Ecto neural progenitor cell (in vitro differentiated cells): ENCODE results near the gene CFAP73.
A peak's percentile ranks its signal among the peaks of the same experiment; 100 is the strongest.
"Not testable (repeated sequence)": the region's sequence is repeated elsewhere in the genome, so short reads cannot be mapped to it uniquely, and the experiment has no call there.

Source experiments
- DNase-seq: peaks from one replicate; pipeline ENCODE4 v3.0.0-alpha.2; 2018; ENCODE audit warnings: low spot score

Gene CFAP73

DNA sequence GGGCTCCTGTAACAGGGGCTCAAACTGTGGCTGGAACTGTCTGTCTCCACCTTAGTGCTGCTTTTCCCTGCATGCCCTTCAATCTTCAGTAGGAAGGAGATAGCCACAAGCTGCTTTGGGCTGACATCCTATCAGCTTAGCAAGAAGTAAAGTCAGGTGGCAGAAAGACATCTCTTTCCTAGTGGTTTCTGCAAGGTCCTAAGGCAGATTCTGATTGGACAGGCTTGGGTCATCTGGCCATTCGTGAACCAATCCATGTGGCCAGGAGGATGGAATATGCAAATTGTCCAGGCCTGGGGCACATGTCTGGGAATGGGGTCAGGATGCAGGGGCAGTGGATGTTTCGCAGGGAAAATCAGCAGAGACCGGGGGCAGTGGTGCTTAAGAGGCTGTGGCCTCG is 41.2 kb downstream of the CFAP73 start:
- DNase-seq: peak; percentile 82

DNA sequence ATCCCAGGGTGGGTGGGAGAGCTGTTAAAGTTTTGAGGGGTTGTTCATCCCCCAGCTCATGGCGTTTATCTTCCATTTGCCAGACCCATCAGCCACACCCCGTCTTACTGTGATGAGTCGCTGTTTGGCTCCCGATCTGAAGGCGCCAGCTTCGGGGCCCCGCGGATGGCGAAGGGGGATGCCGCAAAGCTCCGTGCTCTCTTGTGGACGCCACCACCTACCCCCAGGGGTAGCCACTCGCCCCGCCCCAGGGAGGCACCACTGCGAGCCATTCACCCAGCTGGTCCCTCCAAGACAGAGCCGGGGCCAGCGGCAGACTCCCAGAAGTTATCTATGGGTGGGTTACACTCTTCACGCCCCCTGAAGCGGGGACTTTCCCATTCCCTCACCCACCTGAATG is 41.7 kb downstream of the CFAP73 start:
- DNase-seq: no peak

DNA sequence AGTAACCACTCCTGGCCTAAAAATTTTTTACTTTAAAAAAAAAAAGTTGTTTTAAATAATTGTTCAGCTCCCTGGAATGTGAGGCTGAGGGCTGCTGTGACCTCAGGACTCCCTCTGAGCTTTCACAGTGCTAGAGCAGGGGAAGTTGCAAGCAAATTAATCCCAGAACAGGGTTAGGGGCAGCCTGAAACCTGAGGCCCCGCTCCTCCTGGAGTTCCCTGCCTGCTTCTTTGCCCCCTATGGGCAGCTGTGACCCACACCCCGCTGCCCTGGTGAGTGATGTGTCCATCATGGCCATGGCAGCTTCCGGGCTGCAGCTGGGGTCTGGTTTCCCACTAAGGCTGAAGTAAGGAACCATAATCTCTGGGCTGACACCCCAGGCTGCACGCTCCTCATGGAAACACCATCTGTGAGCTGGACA is 45.5 kb downstream of the CFAP73 start:
- DNase-seq: no peak

DNA sequence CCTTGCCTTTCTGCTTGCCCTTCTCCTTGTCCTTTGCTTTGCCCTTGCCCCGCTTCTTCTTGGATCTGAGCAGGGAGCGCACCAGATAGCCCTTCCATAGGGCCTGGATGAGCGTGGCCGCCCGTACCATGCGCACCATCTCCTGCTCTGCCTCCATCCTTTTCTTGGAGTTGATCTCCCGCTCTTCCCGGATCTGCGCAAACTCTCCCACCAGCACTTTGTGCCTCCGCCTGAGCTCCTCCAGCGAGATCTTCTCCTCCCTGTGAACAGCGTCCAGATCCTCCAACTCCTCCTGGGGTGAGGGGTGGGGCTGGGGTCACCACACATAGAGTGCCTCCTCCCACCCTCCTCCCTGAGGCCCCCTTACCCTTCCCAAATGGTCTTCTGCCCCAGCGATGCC is 46.1 kb downstream of the CFAP73 start:
- no peak for DNase-seq

DNA sequence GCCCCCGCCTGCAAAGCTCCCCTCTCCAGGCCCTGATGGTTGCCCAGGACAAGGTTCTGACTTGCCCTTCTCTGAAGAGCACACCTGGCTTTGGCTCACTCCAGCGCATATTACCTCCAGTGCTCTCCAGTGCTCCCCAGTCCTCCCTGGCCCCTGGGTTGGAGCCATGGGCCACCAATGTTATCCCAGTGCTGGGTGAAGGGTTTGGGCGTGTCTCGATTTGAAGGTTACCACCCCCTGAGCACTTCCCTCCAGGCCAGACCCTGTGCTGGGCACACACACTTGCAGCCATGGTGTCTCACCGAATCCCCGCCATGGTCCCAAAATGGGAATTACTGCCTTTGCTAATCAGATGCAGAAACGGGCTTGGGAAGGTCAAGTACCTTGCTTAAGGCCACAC is 47.1 kb downstream of the CFAP73 start:
- no peak for DNase-seq

DNA sequence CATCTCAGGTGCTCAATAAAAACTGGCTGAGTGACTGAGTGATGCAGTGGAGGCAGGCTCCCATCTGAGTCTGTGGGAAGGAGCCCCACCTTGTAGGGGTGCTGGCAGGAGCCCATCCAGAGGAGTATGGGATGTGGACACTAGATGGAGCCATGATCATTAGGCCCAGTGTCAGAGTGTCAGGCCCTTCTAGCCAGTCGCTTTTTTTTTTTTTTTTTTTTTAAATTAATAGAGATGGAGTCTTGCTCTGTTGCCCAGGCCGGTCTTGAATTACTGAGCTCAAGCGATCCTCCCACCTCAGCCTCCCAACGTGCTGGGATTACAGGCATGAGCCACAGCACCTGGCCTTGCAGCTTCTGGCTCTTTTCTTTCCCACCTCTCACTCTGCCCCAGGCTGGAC is 47.5 kb downstream of the CFAP73 start:
- peak; percentile 68 for DNase-seq

DNA sequence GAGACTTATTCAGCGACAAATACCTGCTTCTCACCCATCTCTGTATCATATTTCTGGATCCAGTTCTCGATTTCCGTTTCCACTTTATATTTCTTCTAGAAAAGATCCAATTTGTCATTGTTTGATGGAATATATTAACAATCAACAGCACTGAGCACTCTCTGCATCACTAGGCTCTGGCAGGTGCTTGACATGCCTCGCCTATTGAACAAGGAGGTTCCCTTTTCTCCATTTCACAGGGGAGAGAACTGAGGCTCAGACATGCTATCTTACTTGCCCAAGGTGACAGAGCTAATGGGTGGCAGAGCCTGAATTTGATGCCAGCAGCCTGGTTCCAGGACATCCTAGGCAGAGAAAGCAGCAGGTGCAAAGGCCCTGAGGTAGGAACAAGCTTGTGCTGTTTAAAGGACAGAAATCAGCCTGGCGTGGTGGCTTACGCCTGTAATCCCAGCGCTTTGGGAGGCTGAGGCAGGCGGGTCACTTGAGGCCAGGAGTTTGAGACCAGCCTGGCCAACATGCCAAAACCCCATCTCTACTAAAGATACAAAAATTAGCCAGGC is 48.1 kb downstream of the CFAP73 start:
- DNase-seq: no peak

DNA sequence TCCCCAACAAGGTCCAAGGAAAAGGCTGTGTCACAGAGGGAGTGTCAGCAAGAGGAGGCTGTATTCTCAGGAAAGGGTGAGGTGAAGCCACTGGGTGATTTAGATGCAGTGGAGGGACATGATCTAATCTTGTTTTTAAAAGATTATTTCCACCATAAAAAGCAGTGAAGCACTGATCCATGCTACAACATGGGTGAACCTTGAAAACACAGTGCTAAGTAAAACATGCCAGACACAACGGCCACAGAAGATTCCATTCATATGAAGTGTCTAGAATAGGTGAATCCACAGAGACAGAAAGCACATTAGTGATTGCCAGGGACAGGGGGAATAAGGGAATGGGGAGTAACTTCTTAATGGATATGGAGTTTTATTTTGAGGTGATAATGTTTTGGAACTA is 48.8 kb downstream of the CFAP73 start:
- DNase-seq: no peak

DNA sequence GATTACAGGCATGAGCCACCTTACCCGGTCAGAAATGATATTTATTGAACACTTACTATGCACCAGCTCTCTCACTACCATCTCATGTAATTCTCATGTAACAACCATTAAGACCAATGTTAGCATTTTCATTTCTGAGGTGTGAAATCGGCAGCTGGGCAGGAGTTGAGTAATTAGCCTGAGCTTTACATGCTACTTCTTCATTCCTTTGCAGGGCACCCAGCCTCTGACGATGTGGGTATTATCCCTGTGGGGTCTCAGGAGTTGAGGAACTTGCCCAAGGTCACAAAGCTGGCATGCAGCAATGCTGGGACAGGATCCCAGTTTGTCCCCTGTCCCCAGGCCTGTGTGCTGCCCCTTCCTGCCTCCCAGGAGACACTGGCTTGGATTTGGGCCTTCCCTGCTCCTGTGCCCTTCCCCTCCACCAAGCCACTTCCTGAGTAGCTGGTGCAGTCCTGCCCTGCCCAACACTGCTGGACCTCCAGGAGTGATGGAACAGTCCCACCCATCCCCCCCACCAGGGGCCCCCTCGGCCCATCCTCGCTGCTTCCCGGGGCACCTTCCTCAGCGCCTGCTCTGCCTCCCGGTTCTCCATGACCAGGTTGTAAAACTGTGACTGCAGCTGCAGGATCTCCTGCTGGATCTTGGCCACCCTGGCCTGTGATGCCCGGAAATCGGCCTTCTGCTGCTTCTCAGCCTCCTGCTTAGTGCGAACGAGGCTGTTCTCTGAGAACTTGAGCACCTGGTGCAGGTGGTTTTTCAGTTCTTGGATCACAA is 50.7 kb downstream of the CFAP73 start:
- no peak for DNase-seq

DNA sequence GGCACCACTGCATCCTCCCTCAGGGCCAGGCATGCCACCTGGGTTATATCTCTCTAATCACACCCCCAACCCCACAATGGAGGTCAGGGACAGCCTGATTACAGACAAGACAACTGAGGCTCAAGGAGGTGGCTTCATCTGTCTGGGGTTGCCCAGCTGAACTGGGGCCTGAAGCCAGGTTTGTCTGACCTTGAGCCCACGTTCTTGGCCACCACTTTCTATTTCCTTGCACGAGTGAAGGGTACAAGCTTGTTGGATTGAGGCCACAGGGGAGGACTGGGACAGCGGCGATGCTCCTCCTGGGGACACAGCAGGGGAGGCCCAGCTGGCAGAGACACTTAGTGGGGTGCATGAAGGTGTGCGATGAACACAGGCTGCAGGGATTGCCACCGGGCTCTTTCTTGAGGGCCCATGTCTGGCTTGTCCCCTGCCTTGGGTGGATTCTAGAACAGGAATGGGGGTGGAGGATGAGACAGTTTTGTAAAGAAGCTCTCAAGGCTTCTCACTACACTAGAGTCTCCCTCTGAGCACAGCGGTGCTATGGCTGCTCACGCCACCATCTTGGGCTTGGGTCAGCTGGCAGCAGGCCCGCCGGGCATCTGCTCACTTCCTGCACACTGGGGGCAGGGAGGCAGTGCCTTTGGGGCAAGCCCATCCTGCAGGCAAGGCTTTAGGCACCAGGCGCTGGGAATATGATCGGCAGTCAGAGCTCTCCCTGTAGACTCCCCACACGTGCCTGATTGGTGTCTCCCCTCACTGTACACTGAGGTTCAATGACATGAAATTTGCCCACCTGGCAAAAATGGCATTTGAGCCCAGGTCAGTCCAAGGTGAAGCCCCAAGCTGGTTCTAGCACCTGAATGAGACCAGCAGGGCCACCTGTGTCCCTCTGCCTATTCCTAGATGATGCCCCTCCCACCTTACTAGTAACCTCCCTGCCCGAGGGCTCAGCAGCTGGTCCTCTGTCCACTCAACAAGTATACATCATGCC is 52.0 kb downstream of the CFAP73 start:
- no peak for DNase-seq

DNA sequence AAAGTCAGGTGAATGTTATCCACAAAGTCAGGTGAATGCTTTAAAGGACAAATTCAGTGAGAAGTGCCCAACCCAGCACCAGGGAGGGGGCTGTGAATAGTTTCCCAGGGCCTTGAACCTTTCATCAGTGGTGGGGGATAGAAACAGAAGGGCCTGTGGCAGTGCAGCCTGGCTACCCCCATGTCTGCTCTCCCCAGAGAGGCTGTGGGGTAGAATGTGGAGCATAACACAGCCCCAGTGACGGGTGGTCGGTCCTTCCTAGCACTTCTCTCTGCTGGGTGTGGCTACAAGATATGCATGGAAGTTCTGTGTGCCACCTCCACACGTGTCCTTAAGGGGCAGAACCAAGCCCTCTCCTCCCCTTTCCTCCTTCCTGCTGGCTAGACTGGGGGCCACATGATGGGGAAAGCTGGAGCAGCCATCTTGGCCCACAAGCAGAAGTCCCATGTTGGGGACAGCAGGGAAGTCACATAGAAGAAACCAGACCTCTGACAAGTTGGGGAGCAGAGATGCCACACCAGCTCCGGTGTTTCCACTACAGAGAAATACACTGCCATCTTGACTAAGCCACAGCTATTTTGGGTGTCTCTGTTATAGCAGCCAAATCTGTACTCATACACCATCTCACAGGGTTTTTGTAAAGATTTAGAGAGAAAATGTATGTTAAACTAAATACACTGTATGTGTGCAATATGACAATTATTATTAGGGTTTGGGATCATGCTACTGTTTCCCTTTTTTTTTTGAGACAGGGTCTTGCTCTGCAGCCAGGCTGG is 53.0 kb downstream of the CFAP73 start:
- no peak for DNase-seq

DNA sequence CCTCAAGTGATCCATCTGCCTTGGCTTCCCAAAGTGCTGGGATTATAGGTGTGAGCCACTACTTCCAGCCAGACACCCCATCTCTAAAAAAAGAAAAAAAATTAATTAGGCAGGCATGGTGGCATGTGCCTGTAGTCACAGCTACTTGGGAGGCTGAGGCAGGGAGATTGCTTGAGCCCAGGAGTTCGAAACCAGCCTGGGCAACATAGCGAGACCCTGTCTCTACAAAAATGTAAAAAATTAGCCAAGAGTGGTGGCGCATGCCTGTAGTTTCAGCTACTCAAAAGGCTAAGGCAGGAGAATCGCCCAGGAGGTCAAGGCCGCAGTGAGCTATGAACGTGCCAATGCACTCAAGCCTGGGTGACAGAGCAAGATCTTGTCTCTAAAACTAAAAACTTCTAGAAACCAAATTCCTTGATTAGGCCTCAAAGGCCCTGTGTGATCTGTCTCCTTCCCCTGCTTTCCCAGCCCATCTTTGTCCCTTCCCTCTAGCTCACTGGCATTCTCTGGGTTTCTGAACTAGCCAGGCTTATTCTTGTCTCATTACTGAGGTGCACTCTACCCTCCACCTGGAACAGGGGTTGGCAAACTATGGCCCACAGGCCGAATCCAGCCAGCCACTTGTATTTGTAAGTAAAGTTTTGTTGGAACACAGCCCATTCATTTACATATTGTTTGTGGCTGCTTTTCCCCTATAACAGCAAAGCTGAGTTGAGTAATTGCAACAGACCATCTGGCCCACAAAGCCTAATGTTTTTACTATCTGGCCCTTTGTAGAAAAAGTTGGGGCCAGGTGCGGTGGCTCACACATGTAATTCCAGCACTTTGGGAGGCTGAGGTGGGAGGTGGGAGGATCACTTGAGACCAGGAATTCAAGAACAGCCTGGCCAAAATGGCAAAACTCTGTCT is 54.6 kb downstream of the CFAP73 start:
- no peak for DNase-seq

DNA sequence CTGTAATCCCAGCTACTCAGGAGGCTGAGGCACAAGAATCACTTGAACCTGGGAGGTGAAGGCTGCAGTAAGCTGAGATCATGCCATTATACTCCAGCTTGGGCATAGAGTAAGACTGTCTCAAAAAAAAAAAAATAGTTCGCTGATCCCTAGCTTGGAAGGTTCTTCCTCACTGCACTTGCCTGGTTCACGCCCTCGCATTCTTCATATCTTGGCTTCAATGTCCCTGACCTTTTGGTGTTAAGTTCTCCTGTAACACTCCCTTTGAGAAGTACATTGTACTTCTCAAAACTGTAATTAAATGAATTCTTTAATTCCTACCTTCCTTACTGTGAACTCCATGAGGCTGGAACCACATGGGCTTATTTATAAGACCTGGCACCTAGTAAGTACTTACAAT is 55.3 kb downstream of the CFAP73 start:
- DNase-seq: no peak

DNA sequence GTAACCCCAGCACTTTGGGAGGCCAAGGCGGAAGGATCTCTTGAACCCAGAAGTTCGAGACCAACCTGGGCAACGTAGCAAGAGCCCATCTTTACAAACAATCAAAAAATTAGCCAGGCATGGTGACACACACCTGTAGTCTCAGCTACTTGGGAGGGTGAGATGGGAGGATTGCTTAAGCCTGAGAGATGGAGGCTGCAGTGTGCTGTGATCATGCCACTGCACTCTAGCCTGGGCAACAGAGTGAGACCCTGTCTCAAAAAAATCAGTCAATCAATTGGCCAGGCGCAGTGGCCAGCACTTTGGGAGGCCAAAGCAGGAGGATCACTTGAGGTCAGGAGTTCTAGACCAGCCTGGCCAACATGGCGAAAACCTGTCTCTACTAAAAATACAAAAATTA is 57.3 kb downstream of the CFAP73 start:
- DNase-seq: not testable (repeated sequence)

DNA sequence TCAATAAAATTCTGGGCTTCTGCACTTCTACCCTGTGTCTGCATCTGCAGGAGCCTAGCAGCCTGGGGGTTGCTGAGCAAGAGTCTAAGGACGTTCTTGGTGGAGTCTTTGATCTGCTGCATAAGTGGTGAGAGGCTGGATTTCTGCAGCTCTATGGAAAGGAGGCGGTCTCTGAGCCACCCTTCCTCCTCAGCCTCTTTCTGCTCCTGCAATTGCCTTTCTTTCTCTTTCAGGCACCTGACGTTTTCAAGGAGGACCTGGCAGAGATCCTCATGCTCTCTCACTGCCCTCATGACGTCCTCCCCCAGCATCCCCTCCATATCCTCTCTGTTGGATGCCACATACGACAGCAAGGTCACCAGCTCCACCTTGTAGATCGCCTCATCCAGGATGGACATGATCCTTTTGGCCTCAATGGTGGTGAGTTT is 58.1 kb downstream of the CFAP73 start:
- DNase-seq: no peak

DNA sequence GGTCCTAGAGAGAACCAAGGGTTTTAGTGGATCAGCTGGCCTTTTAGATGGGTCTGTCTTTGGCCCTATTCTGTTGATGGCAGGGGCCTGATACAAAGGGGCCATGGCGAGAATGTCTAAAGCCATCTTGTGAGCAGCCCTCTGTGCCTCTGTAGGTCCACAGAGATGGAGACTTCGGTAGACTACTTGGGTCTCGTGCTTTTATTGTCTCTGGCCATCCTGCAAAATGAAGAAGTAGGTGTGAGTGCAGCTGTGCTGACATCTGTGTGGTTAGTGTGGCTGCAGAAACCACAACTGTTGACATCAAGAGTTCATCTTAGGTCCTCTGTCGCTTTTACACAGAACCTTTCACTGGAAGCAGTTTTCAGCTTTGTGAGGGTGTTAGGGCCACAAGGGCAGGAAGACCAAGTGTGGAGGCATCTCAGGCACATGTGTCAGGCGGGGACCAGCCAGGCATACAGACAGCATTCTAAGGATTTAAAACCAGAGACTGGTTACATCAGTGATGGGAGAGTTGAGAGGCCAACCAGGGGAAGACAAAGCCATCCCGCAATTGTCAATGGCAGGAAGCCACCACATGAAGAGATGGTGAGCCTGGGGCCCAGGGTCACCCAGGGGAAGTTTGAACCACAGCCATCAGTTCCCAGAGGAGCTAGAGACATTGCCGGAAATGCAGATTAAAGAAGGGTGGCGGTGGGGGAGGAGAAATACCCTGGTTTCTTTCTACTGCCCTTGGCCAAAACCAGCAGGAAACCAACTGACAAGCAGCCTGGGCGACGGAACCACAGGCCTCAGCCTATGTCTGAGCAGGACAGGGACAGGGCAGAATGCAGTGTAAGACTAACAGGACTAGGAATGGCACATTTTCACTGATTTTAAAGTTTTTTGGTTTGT is 58.8 kb downstream of the CFAP73 start:
- no peak for DNase-seq
